Loucy (cell line): ENCODE data around the gene CABCOCO1.

Experiments used
- H2AFZ ChIP-seq: fragments of 200-600 bp; sonication (generic); 2 replicates; pipeline ENCODE4 v1.6.0; 2016; ENCODE audit warnings: antibody characterized with exemption, mild to moderate bottlenecking, low read length, moderate library complexity
- H3F3A ChIP-seq: fragments of 200-600 bp; 2 replicates; pipeline ENCODE4 v1.6.0; 2016; ENCODE audit warnings: antibody characterized with exemption, low read depth, mild to moderate bottlenecking
- H3K27me3 ChIP-seq: fragments of 200-600 bp; sonication (generic); 2 replicates; pipeline ENCODE4 v1.6.1; 2014; ENCODE audit warnings: low read length, mild to moderate bottlenecking; ENCODE audit not compliant: insufficient read depth, poor library complexity, severe bottlenecking
- H3K36me3 ChIP-seq: fragments of 200-600 bp; sonication (generic); 2 replicates; pipeline ENCODE4 v1.6.1; 2016; ENCODE audit warnings: low read length; ENCODE audit not compliant: insufficient read depth
- H3K4me1 ChIP-seq: fragments of 200-600 bp; sonication (generic); 2 replicates; pipeline ENCODE4 v1.5.1; 2014; ENCODE audit warnings: low read length, mild to moderate bottlenecking; ENCODE audit not compliant: insufficient read depth, poor library complexity, severe bottlenecking
- H3K4me2 ChIP-seq: fragments of 200-600 bp; sonication (generic); 2 replicates; pipeline ENCODE4 v1.6.0; 2014; ENCODE audit warnings: antibody characterized with exemption, low read length, low read depth, mild to moderate bottlenecking; ENCODE audit not compliant: poor library complexity, severe bottlenecking
- H3K4me3 ChIP-seq: fragments of 200-600 bp; sonication (generic); 2 replicates; pipeline ENCODE4 v1.5.1; 2014; ENCODE audit warnings: low read length, mild to moderate bottlenecking, mixed read lengths; ENCODE audit not compliant: poor library complexity, severe bottlenecking
- H3K79me2 ChIP-seq: fragments of 200-600 bp; sonication (generic); 2 replicates; pipeline ENCODE4 v1.6.1; 2014; ENCODE audit warnings: low read length; ENCODE audit not compliant: insufficient read depth
- H3K9ac ChIP-seq: fragments of 200-600 bp; sonication (generic); 2 replicates; pipeline ENCODE4 v1.6.0; 2014; ENCODE audit warnings: mild to moderate bottlenecking, low read depth, low read length, moderate library complexity; ENCODE audit not compliant: poor library complexity, severe bottlenecking
- H3K9me2 ChIP-seq: fragments of 200-600 bp; sonication (generic); replicated peaks from 2 replicates; pipeline ENCODE4 v1.6.1; 2016; ENCODE audit warnings: low read depth, low read length, mixed read lengths
- H3K9me3 ChIP-seq: fragments of 200-600 bp; sonication (generic); 2 replicates; pipeline ENCODE4 v1.6.1; 2014; ENCODE audit warnings: mild to moderate bottlenecking, antibody characterized with exemption, low read length, low read depth; ENCODE audit not compliant: insufficient read depth
- H4K20me1 ChIP-seq: fragments of 200-600 bp; sonication (generic); 2 replicates; pipeline ENCODE4 v1.6.0; 2014; ENCODE audit warnings: antibody characterized with exemption, low read length, mild to moderate bottlenecking; ENCODE audit not compliant: insufficient read depth, poor library complexity, severe bottlenecking
- EZH2phosphoT487 ChIP-seq: fragments of 200-600 bp; IDR thresholded peaks from 2 replicates; pipeline ENCODE4 v1.6.1; 2018; ENCODE audit warnings: antibody characterized with exemption, mild to moderate bottlenecking, moderate library complexity, borderline replicate concordance
- TF ChIP-seq, protein P1 (sequence below): fragments of 200-600 bp; sonication (generic); conservative IDR thresholded peaks from 2 replicates; pipeline ENCODE4 v1.5.1; 2014; ENCODE audit warnings: mild to moderate bottlenecking, antibody characterized with exemption, low read length

The CABCOCO1 gene

GRCh38 chr10:61812052-61812721 lies 149.5 kb downstream of the CABCOCO1 start:
- Histone ChIP-seq H2AFZ (0 out of 2 replicates have a peak overlapping the region, but pooled peaks have one; percentile 44), H3K9me2 (no peaks in the 10 kb centered on the region), H3K4me3 (no peak overlapping the region), H3K9me3 (no peaks in the 10 kb centered on the region), H3K4me1 (peaks cover 31% of the 10 kb centered on the region), H3F3A (no peaks in the 10 kb centered on the region), H3K36me3 (no peaks in the 10 kb centered on the region), H3K79me2 (no peaks in the 10 kb centered on the region), H3K4me2 (no peak overlapping the region), H3K27me3 (no peaks in the 10 kb centered on the region), H4K20me1 (no peaks in the 10 kb centered on the region), H3K9ac (no peak overlapping the region)
- TF ChIP-seq EZH2phosphoT487: no peak

- H3K4me1 ChIP-seq: peaks cover 38% of the 10 kb centered on the region
- TF ChIP-seq EZH2phosphoT487: no peak
- TF ChIP-seq, protein P1, sequence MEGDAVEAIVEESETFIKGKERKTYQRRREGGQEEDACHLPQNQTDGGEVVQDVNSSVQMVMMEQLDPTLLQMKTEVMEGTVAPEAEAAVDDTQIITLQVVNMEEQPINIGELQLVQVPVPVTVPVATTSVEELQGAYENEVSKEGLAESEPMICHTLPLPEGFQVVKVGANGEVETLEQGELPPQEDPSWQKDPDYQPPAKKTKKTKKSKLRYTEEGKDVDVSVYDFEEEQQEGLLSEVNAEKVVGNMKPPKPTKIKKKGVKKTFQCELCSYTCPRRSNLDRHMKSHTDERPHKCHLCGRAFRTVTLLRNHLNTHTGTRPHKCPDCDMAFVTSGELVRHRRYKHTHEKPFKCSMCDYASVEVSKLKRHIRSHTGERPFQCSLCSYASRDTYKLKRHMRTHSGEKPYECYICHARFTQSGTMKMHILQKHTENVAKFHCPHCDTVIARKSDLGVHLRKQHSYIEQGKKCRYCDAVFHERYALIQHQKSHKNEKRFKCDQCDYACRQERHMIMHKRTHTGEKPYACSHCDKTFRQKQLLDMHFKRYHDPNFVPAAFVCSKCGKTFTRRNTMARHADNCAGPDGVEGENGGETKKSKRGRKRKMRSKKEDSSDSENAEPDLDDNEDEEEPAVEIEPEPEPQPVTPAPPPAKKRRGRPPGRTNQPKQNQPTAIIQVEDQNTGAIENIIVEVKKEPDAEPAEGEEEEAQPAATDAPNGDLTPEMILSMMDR: no peak
- no peak overlapping the region for H3K4me3 ChIP-seq
- H3K9me2 ChIP-seq: no peaks in the 10 kb centered on the region
- H3K9ac ChIP-seq: no peak overlapping the region
- no peak overlapping the region for H3K4me2 ChIP-seq
- no peaks in the 10 kb centered on the region for H4K20me1 ChIP-seq
- H3K9me3 ChIP-seq: no peaks in the 10 kb centered on the region
- H3K36me3 ChIP-seq: no peaks in the 10 kb centered on the region
- H2AFZ ChIP-seq: no peak overlapping the region
- no peaks in the 10 kb centered on the region for H3F3A ChIP-seq
- no peaks in the 10 kb centered on the region for H3K79me2 ChIP-seq
- no peaks in the 10 kb centered on the region for H3K27me3 ChIP-seq
These were observed 150.2 kb downstream of the CABCOCO1 start for GRCh38 chr10:61812920-61813319.

- H3K27me3 ChIP-seq: no peaks in the 10 kb centered on the region
- H3F3A ChIP-seq: no peaks in the 10 kb centered on the region
- H3K36me3 ChIP-seq: no peaks in the 10 kb centered on the region
- no peaks in the 10 kb centered on the region for H3K79me2 ChIP-seq
- H3K4me2 ChIP-seq: no peak overlapping the region
- no peak overlapping the region for H2AFZ ChIP-seq
- no peaks in the 10 kb centered on the region for H3K9me2 ChIP-seq
- H3K9me3 ChIP-seq: no peaks in the 10 kb centered on the region
- H3K4me3 ChIP-seq: no peak overlapping the region
- H3K9ac ChIP-seq: no peak overlapping the region
- TF ChIP-seq EZH2phosphoT487: no peak
- TF ChIP-seq, protein P1: no peak
- no peaks in the 10 kb centered on the region for H4K20me1 ChIP-seq
- peaks cover 41% of the 10 kb centered on the region for H3K4me1 ChIP-seq
These were observed 151.4 kb downstream of the CABCOCO1 start for GRCh38 chr10:61814160-61814559.

GRCh38 chr10:61815496-61815895 lies 152.8 kb downstream of the CABCOCO1 start:
- Histone ChIP-seq H3K9me2 (no peaks in the 10 kb centered on the region), H3K9me3 (no peaks in the 10 kb centered on the region), H3K4me1 (peaks cover 54% of the 10 kb centered on the region), H3K4me3 (no peak overlapping the region), H2AFZ (no peak overlapping the region), H4K20me1 (no peaks in the 10 kb centered on the region), H3K9ac (no peak overlapping the region), H3K27me3 (no peaks in the 10 kb centered on the region), H3F3A (no peaks in the 10 kb centered on the region), H3K36me3 (no peaks in the 10 kb centered on the region), H3K4me2 (no peak overlapping the region), H3K79me2 (no peaks in the 10 kb centered on the region)
- TF ChIP-seq, protein P1: no peak
- TF ChIP-seq EZH2phosphoT487: no peak
